Gastroesophageal sphincter (tissue), 3 donors: ENCODE results near the gene UBLCP1.

Experiments used
- CTCF ChIP-seq, 4 experiments: fragments of 200-600 bp in 2 of 4; fragments of 450-650 bp in 2 of 4; sonication (generic) in 1 of 4; IDR thresholded peaks; one replicate each; pipeline ENCODE4 v1.5.1; 2017 to 2019; ENCODE audit warnings: antibody characterized with exemption in 4 of 4, mild to moderate bottlenecking in 2 of 4, moderate library complexity in 2 of 4
- EP300 ChIP-seq: sonication (generic); formaldehyde crosslinking; IDR thresholded peaks from one replicate; pipeline ENCODE4 v1.6.1; 2017; ENCODE audit warnings: antibody characterized with exemption, mild to moderate bottlenecking
- POLR2A ChIP-seq, 2 donors: fragments of 450-650 bp; IDR thresholded peaks; one replicate each; pipeline ENCODE4 v1.6.1; 2017; ENCODE audit warnings: antibody characterized with exemption in 2 of 2, mild to moderate bottlenecking in 2 of 2, moderate library complexity in 1 of 2

GRCh38 chr5:159333545-159333925 is 70.4 kb downstream of the UBLCP1 start:
- TF ChIP-seq CTCF (IDR thresholded peaks at IDR 0.05), result no peak
- TF ChIP-seq EP300, result no peak
- no peak for TF ChIP-seq POLR2A (IDR thresholded peaks at IDR 0.05)
